GM18505 (cell line): ENCODE data around the gene SASH1.

Experiments used
- ATAC-seq: cut with Tn5 transposase; IDR thresholded peaks from one replicate; pipeline ENCODE4 v1.9.1; 2021; ENCODE audit not compliant: unreplicated experiment
- POLR2A ChIP-seq: IDR thresholded peaks from 4 replicates; pipeline ENCODE4 v1.6.1; 2011; ENCODE audit warnings: borderline replicate concordance; ENCODE audit not compliant: insufficient read depth, insufficient read length; ENCODE audit errors: extremely low read depth

The SASH1 gene

DNA sequence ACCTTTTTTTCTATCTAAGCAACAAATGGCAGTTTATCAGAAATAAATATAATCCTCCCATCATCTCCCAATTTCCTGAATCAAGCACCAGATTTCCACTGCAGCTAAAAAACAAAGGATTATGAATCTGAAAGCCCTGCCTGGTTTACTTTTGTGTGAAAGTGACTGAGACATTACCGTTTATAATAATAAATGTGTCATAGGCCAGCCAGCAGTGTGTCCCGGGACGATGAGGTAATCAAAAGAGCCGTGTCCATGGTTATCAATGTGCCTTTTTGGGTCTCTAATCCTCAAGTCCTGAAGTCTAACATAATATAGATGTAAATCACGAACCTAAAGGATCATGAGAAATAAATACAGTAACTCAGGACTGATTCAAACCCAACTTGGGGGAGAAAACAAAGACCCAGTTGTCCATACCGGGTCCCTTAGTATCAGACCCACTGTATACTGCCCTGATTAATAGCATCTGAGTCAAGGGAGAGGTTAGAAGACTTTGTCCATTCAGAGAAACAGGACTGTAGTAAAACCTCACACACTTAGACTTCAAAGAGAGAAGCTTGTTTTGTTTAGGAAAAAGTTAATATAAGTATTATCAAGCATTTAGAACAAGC lies 149.1 kb downstream of the SASH1 start:
- ATAC-seq = no peak
- no peak for TF ChIP-seq POLR2A

DNA sequence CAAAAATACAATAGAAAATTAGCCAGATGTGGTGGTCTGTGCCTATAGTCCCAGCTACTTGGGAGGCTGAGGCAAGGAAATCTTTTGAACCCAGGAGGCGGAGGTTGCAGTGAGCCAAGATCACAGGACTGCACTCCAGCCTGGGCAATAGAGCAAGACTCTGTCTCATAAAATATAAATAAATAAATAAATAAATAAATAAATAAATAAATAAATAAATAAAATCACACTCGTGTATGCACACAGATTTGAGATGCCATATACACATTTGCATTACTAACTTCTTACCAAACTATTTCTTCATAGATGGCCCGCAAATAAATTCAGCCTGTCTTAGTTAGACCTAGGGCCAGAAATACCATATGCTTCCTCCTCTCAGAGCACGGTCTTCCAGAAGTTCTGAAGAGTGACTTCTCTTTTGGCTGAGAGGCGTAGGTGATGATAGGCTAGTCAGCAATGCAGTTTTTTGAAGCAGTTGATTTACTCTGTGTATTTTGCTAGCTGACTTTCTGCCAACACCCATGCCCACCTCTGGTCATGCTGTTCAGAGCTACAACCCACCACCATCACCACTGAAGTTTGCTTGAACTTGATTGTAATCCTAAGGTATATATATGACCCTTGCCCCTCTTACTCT lies 150.1 kb downstream of the SASH1 start:
- ATAC-seq = no peak

DNA sequence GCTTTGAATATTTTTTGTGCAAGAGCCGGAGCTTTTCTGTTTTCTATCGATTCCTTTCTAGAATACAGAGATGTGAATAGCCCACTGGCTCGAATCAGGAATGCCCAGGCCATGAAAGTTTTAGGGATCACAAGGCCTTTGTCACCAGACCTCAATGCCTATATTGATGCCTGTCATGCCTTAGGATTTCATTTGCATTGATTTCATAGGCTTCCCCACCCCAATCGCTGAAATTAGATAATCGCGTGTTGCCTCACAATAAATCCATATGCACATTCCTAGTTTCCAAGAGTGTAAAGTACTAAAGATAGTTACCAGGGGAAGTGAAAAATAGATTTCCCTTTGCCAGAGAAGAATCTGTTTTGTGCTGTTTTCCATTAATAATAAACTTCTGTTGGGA lies 150.8 kb downstream of the SASH1 start:
- no peak for TF ChIP-seq POLR2A
- no peak for ATAC-seq

More for the DNA sequence above, 150.1 kb downstream of the SASH1 start:
- no peak for TF ChIP-seq POLR2A

DNA sequence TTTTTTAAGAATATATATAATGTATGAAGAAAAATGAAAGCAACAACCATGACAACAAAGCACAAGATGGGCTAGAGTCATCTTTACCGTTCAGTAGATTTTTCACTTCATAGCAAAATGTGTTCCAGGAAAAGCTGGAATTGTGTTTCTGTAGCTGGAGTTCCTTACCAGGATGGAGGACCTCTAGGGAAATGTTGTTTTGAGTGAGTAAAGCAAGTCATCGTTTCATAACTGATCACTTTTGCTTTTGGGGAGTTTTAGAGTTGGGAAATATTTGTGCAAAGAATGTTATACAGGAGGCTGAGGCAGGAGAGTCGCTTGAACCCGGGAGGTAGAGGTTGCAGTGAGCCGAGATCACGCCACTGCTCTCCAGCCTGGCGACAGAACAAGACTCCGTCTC lies 151.6 kb downstream of the SASH1 start:
- ATAC-seq = no peak
- no peak for TF ChIP-seq POLR2A

DNA sequence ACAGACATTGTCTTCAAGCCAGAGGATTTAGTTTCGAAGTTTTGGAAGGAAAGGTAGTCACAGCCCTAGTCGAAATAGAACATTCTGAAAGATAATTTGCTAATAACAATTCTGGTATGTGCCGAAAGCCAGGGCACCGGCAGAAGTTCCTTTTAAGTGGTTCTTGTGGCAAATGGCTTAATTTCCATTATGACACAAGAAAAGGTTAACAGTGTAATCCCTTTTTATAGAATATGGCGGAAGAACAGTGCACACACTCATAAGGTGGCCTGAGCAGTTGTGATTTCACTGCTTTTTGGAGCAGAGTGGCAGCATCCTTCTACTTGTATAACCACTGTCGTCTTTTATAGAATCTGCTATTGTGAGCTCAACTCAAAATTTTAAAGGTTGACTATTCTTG lies 152.4 kb downstream of the SASH1 start:
- no peak for ATAC-seq

DNA sequence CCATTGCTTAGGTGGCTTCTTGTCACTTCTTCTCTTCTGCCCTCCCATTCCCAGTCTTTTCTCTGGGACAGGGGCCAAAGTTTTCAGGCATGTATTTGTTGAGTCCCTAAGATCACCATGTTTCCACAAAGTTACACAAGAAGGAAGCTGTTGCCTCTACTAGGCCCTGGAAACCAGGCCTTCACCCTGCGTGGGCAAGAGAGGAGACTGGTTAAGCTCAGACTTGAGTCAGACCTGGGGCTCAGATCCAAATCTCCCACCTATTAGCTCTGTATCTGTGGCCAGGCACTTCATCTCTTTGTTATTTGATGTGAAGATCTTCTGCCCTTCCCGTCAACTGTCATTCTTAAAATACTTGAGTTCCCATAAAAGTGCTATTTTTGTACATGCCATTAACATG lies 154.6 kb downstream of the SASH1 start:
- ATAC-seq = no peak
- TF ChIP-seq POLR2A = no peak

More for the DNA sequence above, 152.4 kb downstream of the SASH1 start:
- TF ChIP-seq POLR2A = no peak

DNA sequence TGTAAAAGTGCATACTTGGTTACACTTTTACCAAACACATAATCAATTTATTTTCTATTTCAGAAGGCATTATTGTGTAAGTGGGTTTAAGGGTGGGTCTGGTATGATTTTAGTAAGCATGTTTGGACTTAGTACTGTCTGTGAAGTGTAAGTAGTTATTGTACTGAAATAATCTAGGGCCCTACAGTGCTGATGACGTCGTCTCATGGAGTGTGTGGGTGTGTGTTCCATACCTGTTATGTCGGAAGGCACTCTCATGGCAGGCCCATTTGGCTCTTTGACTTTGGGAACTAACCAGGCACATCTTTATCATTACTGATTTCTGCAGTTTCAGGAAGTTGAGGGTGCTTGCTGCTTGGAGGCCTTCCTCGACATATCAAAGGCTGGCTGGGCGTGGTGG lies 155.1 kb downstream of the SASH1 start:
- no peak for ATAC-seq
- no peak for TF ChIP-seq POLR2A

DNA sequence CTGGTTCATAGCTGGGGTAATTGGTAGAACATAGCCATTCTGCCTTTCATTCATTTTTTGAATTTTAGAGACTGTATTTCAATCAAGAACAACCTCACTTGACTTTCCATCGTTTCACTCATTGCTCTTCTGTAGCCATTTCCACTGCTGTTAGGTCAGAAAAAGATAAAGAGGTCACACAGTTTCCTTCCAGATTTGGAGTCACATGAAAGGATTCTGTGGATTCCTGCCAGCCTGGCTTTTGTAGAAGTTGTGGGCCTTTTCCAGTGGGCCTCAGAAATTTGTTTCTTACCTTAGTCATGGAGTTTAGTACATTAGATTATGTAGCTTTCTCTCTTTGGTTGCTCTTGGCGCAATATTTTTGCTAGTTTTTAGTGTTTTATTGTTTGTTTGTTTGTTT lies 157.8 kb downstream of the SASH1 start:
- no peak for TF ChIP-seq POLR2A
- no peak for ATAC-seq

DNA sequence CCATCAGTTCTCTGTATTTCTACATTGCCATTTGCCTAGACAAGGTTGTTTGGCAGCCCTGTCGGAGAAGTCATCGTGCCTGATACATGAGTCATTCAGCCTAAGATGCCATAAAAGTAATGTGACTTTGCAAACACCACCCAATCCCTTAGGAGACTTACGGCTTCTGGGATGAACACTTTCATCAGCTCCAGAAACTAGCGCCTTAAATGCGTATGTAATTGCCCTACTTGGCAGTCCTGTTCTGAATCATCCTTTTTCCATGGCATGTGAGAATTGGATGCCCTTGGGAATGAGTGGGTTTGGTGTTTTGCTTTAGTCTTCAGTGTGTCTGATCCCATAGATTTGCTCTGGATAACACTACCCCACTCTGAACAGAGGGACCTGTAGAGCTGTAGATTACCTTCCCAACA lies 158.5 kb downstream of the SASH1 start:
- ATAC-seq = no peak

DNA sequence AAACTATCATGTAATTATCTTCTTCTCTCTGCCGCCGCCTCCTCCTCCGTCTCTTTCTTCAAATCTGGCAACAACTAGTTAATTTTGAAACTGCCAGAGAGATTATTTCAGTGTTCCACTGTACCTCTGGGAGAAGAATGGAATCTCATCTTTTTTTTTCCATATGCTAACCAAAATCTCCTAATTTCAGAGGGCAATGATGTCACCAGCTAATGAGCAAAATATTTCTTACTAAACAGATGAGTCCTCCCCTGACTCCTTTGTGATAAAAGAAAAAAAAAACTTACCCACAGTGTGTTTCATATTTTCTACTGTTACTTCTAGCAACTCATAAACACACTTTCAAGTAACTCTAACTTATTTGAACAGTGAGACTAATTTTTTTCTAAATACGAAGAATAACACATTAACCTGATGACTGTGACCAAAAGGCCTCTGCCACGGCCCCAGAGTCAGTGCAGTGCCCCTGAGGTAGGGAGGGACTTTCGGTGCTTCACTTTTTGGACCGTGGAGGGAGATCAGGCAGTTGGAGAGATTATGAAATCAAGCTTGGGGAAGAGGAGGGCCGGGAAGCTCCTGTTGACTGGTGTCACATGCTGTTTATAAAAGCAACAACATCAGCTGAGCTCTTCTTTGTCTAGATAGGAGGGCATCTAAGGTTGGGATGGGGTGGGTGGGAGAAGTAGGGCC lies 159.6 kb downstream of the SASH1 start:
- TF ChIP-seq POLR2A = no peak

More for the DNA sequence above, 158.5 kb downstream of the SASH1 start:
- no peak for TF ChIP-seq POLR2A

DNA sequence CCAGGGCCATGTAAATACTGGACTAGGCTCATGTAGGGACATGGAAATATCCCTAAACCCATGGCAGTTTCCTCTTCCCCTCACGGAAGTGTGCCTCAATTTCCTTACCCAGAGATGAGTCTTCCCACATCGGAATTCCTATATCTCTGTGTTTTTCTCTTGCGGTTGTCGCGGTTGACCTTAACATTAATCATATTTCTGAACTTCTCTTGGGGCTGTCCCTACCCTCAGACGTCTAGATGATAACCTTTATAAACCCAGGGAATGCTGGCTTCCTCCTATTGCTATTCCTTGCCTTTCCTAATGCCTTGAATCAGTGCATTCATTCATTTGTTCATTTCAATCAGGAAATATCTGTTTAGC lies 160.1 kb downstream of the SASH1 start:
- TF ChIP-seq POLR2A = no peak
- no peak for ATAC-seq

More for the DNA sequence above, 159.6 kb downstream of the SASH1 start:
- no peak for ATAC-seq

DNA sequence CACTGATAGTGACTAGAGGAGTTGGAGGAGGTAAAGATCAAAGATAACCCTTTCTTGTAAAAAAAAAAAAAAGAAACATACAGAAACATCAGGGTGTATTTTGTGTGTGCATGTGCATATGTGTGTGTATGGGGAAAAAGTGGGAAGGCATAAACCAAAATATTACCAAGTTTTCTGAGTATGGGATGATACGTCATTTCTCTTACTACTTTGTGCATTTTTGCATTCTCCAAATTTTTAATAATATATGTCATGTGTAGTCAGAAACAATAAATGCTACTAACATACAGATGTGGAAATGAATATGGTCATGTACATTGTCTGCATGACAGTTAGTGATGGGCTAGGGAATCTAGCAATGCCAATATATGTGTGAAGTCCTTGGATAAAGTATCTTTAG lies 161.1 kb downstream of the SASH1 start:
- no peak for TF ChIP-seq POLR2A
- no peak for ATAC-seq

DNA sequence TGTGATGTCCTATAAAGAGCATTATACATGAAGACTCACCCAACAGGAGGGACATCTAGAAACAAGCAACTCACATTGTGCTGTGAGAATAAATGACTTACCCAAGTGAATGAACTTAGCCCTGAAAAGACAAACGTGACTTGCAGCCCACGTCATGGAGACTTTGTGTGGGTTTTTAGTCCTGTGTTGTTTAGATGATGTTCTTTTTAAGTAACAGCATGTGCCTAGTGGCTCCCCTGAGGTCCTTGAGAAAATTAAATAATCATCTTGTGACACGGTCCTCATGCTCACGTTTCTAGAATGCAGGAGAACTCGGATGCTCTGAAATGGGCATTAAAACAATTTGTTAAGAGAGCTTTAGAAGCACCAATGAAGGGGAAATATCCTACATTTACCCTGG lies 165.1 kb downstream of the SASH1 start:
- no peak for ATAC-seq
- TF ChIP-seq POLR2A = no peak

DNA sequence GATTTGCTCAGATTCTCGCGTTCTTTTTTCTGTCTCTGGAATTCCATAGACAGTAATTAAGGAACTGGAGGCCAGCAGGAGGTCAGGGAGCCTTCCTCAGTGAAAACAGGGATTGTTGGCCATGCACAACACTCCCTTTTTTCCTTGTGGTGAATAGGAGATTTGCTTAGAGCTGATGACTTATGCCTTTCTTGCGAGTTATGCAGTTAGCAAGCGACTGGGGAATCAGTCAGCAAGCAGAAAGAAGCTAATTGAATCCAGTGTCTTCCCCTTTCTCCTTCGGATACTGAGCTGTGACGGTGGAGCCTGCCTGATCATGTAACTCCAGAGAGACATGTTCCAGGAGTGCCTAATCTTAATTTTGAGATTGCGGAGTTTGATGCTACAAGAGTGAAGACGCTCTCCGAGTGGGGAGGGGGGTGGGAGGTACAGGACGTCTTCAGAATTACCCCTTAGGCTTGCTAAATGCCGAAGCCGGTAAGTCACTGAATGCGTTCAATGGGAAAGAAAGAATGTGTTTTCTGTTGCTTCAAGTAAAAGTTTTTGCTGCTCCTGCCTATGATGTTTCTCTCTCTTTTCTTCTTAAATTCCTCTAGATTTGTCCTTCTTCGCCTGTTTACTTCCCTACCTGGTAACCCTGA lies 165.9 kb downstream of the SASH1 start:
- ATAC-seq = no peak
- TF ChIP-seq POLR2A = no peak

DNA sequence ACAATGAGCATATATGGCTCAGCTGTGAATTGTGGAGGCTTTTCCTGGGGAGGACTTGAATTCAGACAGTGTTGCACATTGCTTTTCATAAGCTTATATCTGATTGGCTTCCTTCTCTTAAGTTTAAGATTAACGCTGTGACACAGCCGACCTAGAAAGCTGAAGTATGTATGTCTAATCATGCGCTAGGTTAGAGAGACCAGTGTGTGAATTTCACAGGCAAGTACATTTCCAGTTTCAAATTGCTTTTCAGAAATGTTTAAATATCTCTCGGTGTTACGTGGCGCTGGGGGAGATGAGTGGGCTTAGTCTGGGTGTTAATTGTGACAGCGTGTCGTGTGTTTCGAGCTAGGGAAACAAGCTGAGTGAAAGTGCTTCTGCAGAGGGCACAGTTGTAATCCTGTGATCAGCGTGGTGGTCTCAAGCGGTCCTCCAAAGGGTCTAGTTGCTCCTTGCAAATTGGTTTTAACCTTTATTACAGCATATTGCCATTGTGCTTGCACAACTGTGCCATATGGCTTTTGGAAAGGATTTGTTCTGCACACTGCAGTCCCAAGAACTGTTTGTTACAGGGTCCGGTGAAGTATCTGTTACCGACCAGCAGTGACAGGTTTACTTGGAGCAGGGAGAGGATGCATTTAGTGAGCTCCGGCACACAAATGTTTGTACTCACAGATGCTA lies 166.6 kb downstream of the SASH1 start:
- no peak for ATAC-seq
- TF ChIP-seq POLR2A = no peak
